GM19351 (cell line): ENCODE results near the gene MAP7D2.
"Not testable (repeated sequence)": the region's sequence is repeated elsewhere in the genome, so short reads cannot be mapped to it uniquely, and the experiment has no call there.

Experiments used
- ATAC-seq: cut with Tn5 transposase; IDR thresholded peaks from one replicate; pipeline ENCODE4 v1.9.1; 2021; ENCODE audit warnings: mild to moderate bottlenecking, moderate library complexity; ENCODE audit not compliant: unreplicated experiment

The MAP7D2 gene

GRCh38 chrX:20116577-20117240 is at the start of gene MAP7D2:
TSS of gene MAP7D2 (minus strand) at chrX:20116907. CDS start at chrX:20116879, 28 bp downstream.
- no peak for ATAC-seq

- not testable (repeated sequence) for ATAC-seq
Measured at GRCh38 chrX:20162516-20162915, 45.8 kb upstream of the MAP7D2 start.

- ATAC-seq: no peak
Measured at GRCh38 chrX:20159797-20160385, 43.2 kb upstream of the MAP7D2 start.

DNA sequence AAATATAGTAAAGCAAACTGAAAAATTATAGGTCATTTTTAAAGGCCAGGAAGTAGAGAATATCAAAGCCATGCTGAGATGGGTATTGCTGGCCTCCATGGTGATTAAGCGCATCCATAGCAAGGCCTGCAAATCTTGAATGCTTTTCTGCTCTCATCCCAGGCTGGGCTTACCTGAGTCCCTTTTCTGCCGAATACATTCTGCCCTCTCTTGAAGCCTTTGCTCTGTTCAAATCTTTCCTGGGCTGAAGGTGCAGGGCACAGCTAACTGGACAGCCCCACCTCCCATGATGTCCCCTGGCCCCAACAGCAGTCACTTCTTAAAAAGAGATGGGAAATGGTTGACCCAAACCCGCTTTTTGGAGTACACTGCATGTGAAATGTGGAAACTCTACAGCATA is 35.0 kb upstream of the MAP7D2 start:
- ATAC-seq: no peak

- ATAC-seq: no peak
Measured at GRCh38 chrX:20149326-20149725, 32.6 kb upstream of the MAP7D2 start.

DNA sequence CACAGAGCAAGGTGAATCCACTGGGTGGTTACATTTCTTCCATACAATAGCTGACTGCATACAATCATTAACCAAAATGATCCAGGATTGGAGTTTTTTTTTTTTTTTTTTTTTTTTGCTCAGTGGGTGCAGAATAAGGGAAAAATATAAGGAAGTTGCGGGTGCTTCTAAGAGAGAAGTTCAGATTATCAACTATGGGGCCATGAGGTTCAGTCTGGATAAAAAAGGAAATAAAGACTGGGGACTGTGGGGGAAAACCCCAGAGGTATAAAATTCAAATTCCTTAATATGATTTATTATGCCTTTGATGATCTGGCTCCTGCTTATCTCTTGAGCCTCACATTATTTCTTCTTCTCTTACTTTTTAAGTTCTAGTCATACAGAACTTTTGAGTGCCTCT is 30.9 kb upstream of the MAP7D2 start:
- ATAC-seq: no peak

- no peak for ATAC-seq
Measured at GRCh38 chrX:20144491-20144890, 27.8 kb upstream of the MAP7D2 start.

DNA sequence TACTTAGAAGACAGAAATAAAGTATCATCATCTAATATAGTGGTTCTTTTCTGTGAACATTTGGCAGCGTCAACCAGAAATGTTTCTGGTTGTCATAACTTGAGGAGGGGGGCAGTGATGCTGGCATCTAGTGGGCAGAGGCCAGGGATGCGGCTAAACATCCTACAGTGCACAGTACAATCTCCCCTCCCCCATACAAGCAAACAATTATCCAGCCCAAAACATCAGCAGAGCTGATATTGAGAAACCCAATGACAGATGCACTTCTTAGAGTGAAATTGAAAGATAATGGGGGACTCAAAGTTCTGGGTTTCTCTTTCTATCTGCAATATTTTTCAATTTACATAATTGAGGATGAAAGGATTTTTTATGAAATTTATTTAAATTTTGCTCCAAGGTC is 26.9 kb upstream of the MAP7D2 start:
- no peak for ATAC-seq

GRCh38 chrX:20143111-20143510 is 26.4 kb upstream of the MAP7D2 start:
- no peak for ATAC-seq

- ATAC-seq: peak; percentile 97
Measured at GRCh38 chrX:20141281-20142220, 24.8 kb upstream of the MAP7D2 start, which contains the start of gene EIF1AX. TSS of gene EIF1AX (minus strand) at chrX:20141838. CDS start at chrX:20141640, 198 bp downstream.

- ATAC-seq: no peak
Measured at GRCh38 chrX:20140420-20140819, 23.7 kb upstream of the MAP7D2 start.

GRCh38 chrX:20139966-20140365 is 23.3 kb upstream of the MAP7D2 start:
- ATAC-seq: no peak

GRCh38 chrX:20135944-20136343 is 19.2 kb upstream of the MAP7D2 start:
- no peak for ATAC-seq

- no peak for ATAC-seq
Measured at GRCh38 chrX:20132666-20133065, 16.0 kb upstream of the MAP7D2 start.

GRCh38 chrX:20130357-20130756 is 13.7 kb upstream of the MAP7D2 start:
- ATAC-seq: no peak

- ATAC-seq: no peak
Measured at GRCh38 chrX:20129547-20129946, 12.8 kb upstream of the MAP7D2 start.

DNA sequence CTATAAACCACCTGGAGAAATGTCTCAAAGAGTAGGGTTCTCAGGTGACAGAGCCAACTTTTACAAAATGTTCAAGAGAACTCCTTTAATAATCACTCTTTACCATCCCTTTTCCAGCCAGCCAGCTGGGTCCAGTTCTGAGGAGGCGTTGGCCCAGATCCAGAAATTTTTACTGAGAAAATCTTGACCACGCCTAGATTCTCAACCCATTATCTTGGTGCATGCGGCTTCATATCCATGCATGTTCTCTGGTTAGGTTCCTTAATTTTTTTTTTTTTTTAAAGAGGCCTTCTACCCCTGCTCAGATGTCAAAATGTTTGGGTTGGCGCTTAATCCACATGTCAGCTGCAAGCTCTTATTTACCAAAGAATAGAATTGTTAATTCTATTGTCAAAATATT is 12.0 kb upstream of the MAP7D2 start:
- ATAC-seq: no peak

DNA sequence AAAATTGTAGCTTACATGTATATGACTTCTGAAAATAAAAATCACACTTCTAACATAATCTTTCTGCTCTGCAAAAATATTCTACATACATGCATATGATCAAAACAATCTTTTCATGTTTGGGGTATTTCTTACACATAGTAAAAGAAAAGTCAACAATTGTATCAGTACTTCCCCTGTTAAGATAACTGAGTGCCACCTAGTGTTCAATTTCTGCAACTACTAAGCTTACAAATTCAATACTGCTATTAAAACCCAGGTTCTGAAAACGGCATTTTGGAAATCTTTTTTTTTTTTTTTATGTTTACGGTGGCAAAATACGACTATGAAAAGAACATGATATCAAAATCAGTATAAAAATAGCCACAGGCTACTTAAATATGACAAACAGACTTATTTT is 10.7 kb upstream of the MAP7D2 start:
- ATAC-seq: peak; percentile 54

- peak; percentile 59 for ATAC-seq
Measured at GRCh38 chrX:20126833-20127232, 10.1 kb upstream of the MAP7D2 start.

- ATAC-seq: no peak
Measured at GRCh38 chrX:20124964-20125363, 8.3 kb upstream of the MAP7D2 start.

DNA sequence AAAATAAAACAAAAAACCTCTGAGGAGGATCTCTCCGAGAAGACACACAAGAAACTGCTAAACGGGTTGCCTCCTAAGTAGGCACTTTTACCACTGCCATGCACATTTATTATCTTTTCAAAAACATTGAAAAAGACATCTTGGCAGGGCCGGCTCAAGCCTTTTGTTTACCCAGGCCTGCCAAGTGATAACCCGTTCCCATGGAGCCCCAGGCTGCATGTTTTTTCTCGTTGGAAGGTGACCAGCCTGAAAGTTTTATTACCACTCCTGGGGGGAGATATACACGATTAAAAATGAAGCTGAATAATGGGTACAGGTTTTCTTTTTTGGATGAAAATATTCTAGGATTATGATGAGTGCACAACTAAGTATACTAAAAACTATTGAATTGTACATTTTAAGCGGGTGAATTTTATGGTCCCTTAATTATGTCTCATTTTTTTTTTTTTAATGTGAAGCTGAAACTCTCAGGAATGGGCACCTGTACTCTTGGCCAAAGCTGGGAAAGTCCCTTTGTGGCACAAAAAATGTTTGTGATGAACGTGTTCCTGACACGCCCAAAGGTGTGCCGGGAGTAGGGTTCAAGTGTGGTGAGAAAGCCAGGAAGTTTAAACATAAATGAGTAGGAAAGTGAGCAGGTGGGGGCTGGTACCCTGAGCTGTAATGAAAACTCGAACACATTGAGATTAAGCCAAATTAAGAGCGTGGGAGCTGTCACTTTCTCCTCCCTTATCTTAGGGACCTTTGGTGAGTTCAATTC is 1.5 kb upstream of the MAP7D2 start:
- no peak for ATAC-seq
